Esophagus muscularis mucosa (tissue), 4 donors: ENCODE results near the gene SLC36A1. TPM values are rescaled to one million over a fixed set of nuclear protein-coding genes. Genes with fewer than 3 reads are reported as not detected.

ENCODE experiments used
- DNase-seq: peaks from one replicate; pipeline ENCODE4 v3.0.0-alpha.2; 2017; ENCODE audit errors: extremely low spot score
- H3K27ac ChIP-seq, 4 donors: fragments of 200-600 bp; sonication (generic); replicated peaks in 1 of 4; 1 replicate in 3 of 4; 2 replicates in 1 of 4; pipeline ENCODE4 v1.5.1; 2016 to 2019; ENCODE audit warnings: mild to moderate bottlenecking in 1 of 4
- H3K27me3 ChIP-seq, 4 donors: fragments of 200-600 bp; sonication (generic); one replicate each; pipeline versions ENCODE4 v1.5.1 to v1.6.0; 2016 to 2019
- H3K36me3 ChIP-seq, 4 donors: fragments of 200-600 bp; sonication (generic); one replicate each; pipeline ENCODE4 v1.5.1; 2016 to 2019
- H3K4me1 ChIP-seq, 4 donors: fragments of 200-600 bp; sonication (generic); one replicate each; pipeline ENCODE4 v1.5.1; 2016 to 2019
- H3K4me3 ChIP-seq, 4 donors: fragments of 200-600 bp; sonication (generic); 1 replicate in 2 of 4; 2 replicates in 2 of 4; pipeline ENCODE4 v1.5.1; 2016 to 2019; ENCODE audit warnings: mild to moderate bottlenecking in 4 of 4, moderate library complexity in 1 of 4
- H3K9me3 ChIP-seq, 4 donors: fragments of 200-600 bp; sonication (generic); 1 replicate in 3 of 4; 2 replicates in 1 of 4; pipeline ENCODE4 v1.5.1; 2016 to 2019
- EP300 ChIP-seq: sonication (generic); formaldehyde crosslinking; IDR thresholded peaks from one replicate; pipeline ENCODE4 v1.6.1; 2017; ENCODE audit warnings: antibody characterized with exemption
- POLR2A ChIP-seq: fragments of 450-650 bp; IDR thresholded peaks from one replicate; pipeline ENCODE4 v1.6.1; 2017; ENCODE audit warnings: antibody characterized with exemption, moderate library complexity, mild to moderate bottlenecking, low read depth
- POLR2AphosphoS5 ChIP-seq, 2 donors: sonication (generic); formaldehyde crosslinking; IDR thresholded peaks; one replicate each; pipeline ENCODE4 v1.6.1; 2017; ENCODE audit warnings: antibody characterized with exemption in 2 of 2
- WGBS: methylation state at CpG from one replicate; pipeline ENCODE4 v1.1.5; 2018; 5-methylcytosine and 5-hydroxymethylcytosine counted together
- intact Hi-C: fragments of 100-400 bp; cut with DNase I; formaldehyde crosslinking; loops from one replicate; pipeline ENCODE4 v1.15.1; 2023
- total RNA-seq, 4 donors: library from RNA; depleted of rRNA; stranded (reverse); fragments of >200 nt; gene quantifications; one replicate each; pipeline versions ENCODE4 v1.1.0 to v1.2.1, GENCODE V29; 2016
- TF ChIP-seq, protein P1 (sequence below), 3 experiments: fragments of 200-600 bp in 2 of 3; fragments of 450-650 bp in 1 of 3; sonication (generic) in 2 of 3; IDR thresholded peaks; one replicate each; pipeline ENCODE4 v1.5.1; 2017 to 2019; ENCODE audit warnings: antibody characterized with exemption in 3 of 3, mild to moderate bottlenecking in 2 of 3, moderate library complexity in 1 of 3

The SLC36A1 gene
- 10 to 100 TPM in 1 of 4 donors, 1 to 10 TPM in 3; 5.1 to 13.7 (median 8.8) TPM for total RNA-seq

- Histone ChIP-seq H3K9me3 (no peaks in the 10 kb centered on the region), H3K27ac (peak within 1 kb of the TSS; percentile 64 to 81 (median 78)), H3K36me3 (no peaks in the 10 kb centered on the region), H3K27me3 (no peaks in the 10 kb centered on the region), H3K4me1 (peaks cover 10 to 22% (median 17%) of the 10 kb centered on the region in 4 donors), H3K4me3 (peak within 1 kb of the TSS; percentile 73 to 87 (median 80))
- peak; percentile 99 for DNase-seq
- intact Hi-C loops: loop anchor here (1.0 to 2.0 kb wide), 3 partner anchors 53 to 295 kb away; no protein-coding TSS in a partner anchor
- TF ChIP-seq EP300: no peak
- TF ChIP-seq, protein P1, sequence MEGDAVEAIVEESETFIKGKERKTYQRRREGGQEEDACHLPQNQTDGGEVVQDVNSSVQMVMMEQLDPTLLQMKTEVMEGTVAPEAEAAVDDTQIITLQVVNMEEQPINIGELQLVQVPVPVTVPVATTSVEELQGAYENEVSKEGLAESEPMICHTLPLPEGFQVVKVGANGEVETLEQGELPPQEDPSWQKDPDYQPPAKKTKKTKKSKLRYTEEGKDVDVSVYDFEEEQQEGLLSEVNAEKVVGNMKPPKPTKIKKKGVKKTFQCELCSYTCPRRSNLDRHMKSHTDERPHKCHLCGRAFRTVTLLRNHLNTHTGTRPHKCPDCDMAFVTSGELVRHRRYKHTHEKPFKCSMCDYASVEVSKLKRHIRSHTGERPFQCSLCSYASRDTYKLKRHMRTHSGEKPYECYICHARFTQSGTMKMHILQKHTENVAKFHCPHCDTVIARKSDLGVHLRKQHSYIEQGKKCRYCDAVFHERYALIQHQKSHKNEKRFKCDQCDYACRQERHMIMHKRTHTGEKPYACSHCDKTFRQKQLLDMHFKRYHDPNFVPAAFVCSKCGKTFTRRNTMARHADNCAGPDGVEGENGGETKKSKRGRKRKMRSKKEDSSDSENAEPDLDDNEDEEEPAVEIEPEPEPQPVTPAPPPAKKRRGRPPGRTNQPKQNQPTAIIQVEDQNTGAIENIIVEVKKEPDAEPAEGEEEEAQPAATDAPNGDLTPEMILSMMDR (IDR thresholded peaks at IDR 0.05): peak; percentile 98 to 99 (median 98)
- TF ChIP-seq POLR2A: peak; percentile 49
- TF ChIP-seq POLR2AphosphoS5 (IDR thresholded peaks at IDR 0.05): peak; percentile 85 to 90
- under 1% methylated on average over 24 of the region's 46 CpGs for WGBS
Measured at GRCh38 chr5:151447174-151448037, at the start of gene SLC36A1. SLC36A1 (plus strand) TSS chr5:151447603; CDS start chr5:151458793, 11,190 bp downstream.

DNA sequence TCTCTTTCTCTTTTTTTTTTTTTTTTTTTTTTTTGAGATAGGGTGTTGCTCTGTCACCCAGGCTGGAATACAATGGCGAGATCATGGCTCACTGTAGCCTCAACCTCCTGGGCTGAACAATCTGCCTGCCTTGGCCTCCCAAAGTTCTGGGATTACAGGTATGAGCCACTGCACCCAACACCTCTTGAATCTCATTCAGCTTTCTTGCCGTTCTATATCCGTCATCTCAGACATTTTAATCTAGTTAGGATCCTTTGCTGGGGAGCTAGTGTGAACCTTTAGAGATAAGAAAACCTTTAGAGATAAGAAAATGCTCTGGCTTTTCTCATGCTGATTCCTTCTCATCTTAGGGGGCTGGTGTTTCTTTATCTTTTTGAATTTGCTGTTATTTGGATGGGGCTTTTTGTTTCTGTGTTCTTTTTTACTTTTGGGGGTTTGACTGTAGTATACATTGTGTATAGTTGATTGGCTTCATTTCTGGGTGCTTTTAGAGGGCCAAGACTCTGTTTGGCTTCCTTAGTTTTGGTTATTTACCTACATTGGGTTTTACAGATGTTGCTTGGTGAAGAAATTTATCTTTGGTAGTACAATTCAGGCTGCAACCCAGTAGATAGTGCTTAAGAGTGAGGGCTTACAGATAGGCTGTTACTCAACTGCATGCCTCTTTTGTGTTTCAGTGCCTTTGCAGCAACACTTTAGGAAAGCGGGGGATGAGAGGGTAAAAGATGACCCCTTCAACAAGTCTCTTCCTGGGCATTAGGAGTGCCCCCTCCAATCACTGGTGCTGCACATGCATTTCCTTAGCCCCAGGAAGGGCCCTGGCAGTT lies 41.9 kb upstream of the SLC36A1 start:
- Histone ChIP-seq H3K4me1 (no peaks in the 10 kb centered on the region), H3K9me3 (peaks cover 0 to 10% (median 3%) of the 10 kb centered on the region in 4 donors), H3K27ac (no peak overlapping the region), H3K36me3 (no peaks in the 10 kb centered on the region), H3K27me3 (no peaks in the 10 kb centered on the region), H3K4me3 (no peak overlapping the region)
- intact Hi-C loops: no loop called here
- TF ChIP-seq EP300 (no peak), POLR2A (no peak), POLR2AphosphoS5 (IDR thresholded peaks at IDR 0.05) (no peak)
- TF ChIP-seq, protein P1 (IDR thresholded peaks at IDR 0.05): no peak
- 69% methylated on average over 4 of the region's 4 CpGs for WGBS
- DNase-seq: no peak

DNA sequence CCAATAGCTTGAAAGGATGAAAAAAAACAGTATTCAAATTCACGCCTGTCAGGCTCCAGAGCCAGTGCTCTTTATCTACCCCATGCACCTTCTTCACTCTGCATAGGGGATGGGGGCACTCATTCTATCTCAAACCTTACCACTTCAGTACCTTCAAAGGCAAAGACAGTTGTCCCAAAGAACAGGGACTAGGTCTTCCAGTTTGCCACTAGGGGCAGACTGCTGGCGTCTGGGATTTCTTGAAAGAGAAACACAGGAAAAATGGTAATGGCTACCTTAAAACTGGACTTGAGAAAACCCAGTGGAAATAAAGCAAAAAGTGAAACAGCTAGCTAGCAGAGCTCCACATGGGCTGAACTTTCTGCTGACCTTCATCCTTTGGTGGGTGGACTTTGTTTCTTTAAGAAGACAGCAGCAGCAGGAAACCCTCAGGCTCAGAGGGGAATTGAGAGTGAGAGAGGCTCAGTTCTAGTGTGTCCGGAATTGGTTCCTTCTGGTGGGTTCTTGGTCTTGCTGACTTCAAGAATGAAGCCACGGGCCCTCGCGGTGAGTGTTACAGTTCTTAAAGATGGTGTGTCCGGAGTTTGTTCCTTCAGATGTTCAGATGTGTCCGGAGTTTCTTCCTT lies 41.0 kb upstream of the SLC36A1 start:
- DNase-seq: no peak
- H3K9me3 ChIP-seq: peaks cover 0 to 8% (median 0%) of the 10 kb centered on the region in 4 donors
- 68% methylated on average over 8 of the region's 8 CpGs for WGBS
- TF ChIP-seq, protein P1 (IDR thresholded peaks at IDR 0.05): peak in 1 of 3 experiments; percentile 34
- TF ChIP-seq EP300: no peak
- H3K36me3 ChIP-seq: no peaks in the 10 kb centered on the region
- intact Hi-C loops: no loop called here
- no peak overlapping the region for H3K27ac ChIP-seq
- H3K4me1 ChIP-seq: no peaks in the 10 kb centered on the region
- no peaks in the 10 kb centered on the region for H3K27me3 ChIP-seq
- no peak overlapping the region for H3K4me3 ChIP-seq

- Histone ChIP-seq H3K27me3 (peaks cover 0 to 3% (median 0%) of the 10 kb centered on the region in 4 donors), H3K9me3 (no peaks in the 10 kb centered on the region), H3K36me3 (no peaks in the 10 kb centered on the region), H3K27ac (no peak overlapping the region), H3K4me1 (no peaks in the 10 kb centered on the region), H3K4me3 (no peak overlapping the region)
- no peak for DNase-seq
- TF ChIP-seq EP300 (no peak), POLR2A (no peak), POLR2AphosphoS5 (IDR thresholded peaks at IDR 0.05) (no peak)
- TF ChIP-seq, protein P1 (IDR thresholded peaks at IDR 0.05): no peak
- intact Hi-C loops: no loop called here
- WGBS: 42% methylated on average over 4 of the region's 4 CpGs
Measured at GRCh38 chr5:151408591-151409230, 38.7 kb upstream of the SLC36A1 start.
